Measurements from ENCODE around the gene IPCEF1.

The IPCEF1 gene

DNA sequence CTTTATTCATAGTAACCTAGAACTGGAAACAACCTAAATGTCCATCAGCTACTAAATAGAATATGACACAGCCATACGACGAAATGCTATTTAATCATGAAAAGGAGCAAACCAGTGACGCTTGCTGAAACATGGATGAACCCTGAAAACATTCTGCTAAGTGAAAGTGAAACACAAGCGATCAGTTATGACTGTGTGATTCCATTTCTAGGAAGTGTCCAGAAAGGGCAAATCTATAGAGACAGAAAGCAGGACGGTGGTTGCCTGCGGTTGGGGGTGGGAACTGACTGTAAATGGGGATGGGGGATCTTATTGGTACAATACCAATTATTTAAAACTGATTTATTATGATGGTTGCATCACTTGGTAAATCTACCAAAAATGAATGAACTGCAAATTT is 126.8 kb downstream of the IPCEF1 start:
- peak; percentile 16 for DNase-seq (ENCODE audit: extremely low read depth, insufficient read length)
- no peaks in the 10 kb centered on the region for H3K36me3 ChIP-seq (ENCODE audit: control insufficient read depth, insufficient read depth, low read length)
- H3K4me3 ChIP-seq (replicated peaks; ENCODE audit: low read depth, low read length) = peak overlapping the region; percentile 30
- TF ChIP-seq, protein P1, sequence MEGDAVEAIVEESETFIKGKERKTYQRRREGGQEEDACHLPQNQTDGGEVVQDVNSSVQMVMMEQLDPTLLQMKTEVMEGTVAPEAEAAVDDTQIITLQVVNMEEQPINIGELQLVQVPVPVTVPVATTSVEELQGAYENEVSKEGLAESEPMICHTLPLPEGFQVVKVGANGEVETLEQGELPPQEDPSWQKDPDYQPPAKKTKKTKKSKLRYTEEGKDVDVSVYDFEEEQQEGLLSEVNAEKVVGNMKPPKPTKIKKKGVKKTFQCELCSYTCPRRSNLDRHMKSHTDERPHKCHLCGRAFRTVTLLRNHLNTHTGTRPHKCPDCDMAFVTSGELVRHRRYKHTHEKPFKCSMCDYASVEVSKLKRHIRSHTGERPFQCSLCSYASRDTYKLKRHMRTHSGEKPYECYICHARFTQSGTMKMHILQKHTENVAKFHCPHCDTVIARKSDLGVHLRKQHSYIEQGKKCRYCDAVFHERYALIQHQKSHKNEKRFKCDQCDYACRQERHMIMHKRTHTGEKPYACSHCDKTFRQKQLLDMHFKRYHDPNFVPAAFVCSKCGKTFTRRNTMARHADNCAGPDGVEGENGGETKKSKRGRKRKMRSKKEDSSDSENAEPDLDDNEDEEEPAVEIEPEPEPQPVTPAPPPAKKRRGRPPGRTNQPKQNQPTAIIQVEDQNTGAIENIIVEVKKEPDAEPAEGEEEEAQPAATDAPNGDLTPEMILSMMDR (IDR thresholded peaks at IDR 0.05; ENCODE audit: insufficient read depth, low read length, poor library complexity, severe bottlenecking) = no peak
- no peaks in the 10 kb centered on the region for H3K27me3 ChIP-seq (replicated peaks; ENCODE audit: control insufficient read depth, insufficient read depth, low read length)

DNA sequence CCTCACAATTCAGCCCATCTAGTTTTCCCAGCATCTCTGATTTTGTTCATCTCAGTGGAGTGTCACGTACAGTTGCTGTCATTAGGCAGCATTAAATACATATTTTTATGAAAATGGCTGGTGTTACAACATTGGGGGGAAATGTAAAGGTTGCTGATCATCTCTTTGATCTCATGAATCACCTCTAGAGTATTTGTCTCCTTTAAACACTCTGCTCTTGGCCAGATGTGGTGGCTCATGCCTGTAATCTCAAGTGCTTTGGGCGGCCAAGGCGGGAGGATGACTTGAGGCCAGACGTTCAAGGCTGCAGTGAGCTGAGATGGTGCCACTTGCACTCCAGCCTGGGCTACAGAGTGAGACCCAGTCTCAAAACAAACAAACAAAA is 128.1 kb downstream of the IPCEF1 start:
- Histone ChIP-seq H3K27me3 (replicated peaks; ENCODE audit: control insufficient read depth, insufficient read depth, low read length) (no peaks in the 10 kb centered on the region), H3K36me3 (ENCODE audit: control insufficient read depth, insufficient read depth, low read length) (no peaks in the 10 kb centered on the region), H3K4me3 (replicated peaks; ENCODE audit: low read depth, low read length) (no peak overlapping the region)
- TF ChIP-seq, protein P1 (IDR thresholded peaks at IDR 0.05; ENCODE audit: insufficient read depth, low read length, poor library complexity, severe bottlenecking) = no peak
- DNase-seq (ENCODE audit: extremely low read depth, insufficient read length) = no peak

GRCh38 chr6:154227862-154228520 is 128.6 kb downstream of the IPCEF1 start:
- no peaks in the 10 kb centered on the region for H3K27me3 ChIP-seq (replicated peaks; ENCODE audit: control insufficient read depth, insufficient read depth, low read length)
- TF ChIP-seq, protein P1 (IDR thresholded peaks at IDR 0.05; ENCODE audit: insufficient read depth, low read length, poor library complexity, severe bottlenecking) = no peak
- DNase-seq (ENCODE audit: extremely low read depth, insufficient read length) = no peak
- no peaks in the 10 kb centered on the region for H3K36me3 ChIP-seq (ENCODE audit: control insufficient read depth, insufficient read depth, low read length)
- H3K4me3 ChIP-seq (replicated peaks; ENCODE audit: low read depth, low read length) = no peak overlapping the region

GRCh38 chr6:154226461-154226860 is 130.1 kb downstream of the IPCEF1 start:
- TF ChIP-seq, protein P1 (IDR thresholded peaks at IDR 0.05; ENCODE audit: insufficient read depth, low read length, poor library complexity, severe bottlenecking) = no peak
- no peak for DNase-seq (ENCODE audit: extremely low read depth, insufficient read length)
- H3K4me3 ChIP-seq (replicated peaks; ENCODE audit: low read depth, low read length) = no peak overlapping the region
- H3K36me3 ChIP-seq (ENCODE audit: control insufficient read depth, insufficient read depth, low read length) = no peaks in the 10 kb centered on the region; the same call in none of the 2 replicates
- no peaks in the 10 kb centered on the region for H3K27me3 ChIP-seq (replicated peaks; ENCODE audit: control insufficient read depth, insufficient read depth, low read length)

- H3K36me3 ChIP-seq (ENCODE audit: control insufficient read depth, insufficient read depth, low read length) = no peaks in the 10 kb centered on the region; the same call in none of the 2 replicates
- H3K27me3 ChIP-seq (replicated peaks; ENCODE audit: control insufficient read depth, insufficient read depth, low read length) = no peaks in the 10 kb centered on the region
- TF ChIP-seq, protein P1 (IDR thresholded peaks at IDR 0.05; ENCODE audit: insufficient read depth, low read length, poor library complexity, severe bottlenecking) = no peak
- no peak overlapping the region for H3K4me3 ChIP-seq (replicated peaks; ENCODE audit: low read depth, low read length)
- no peak for DNase-seq (ENCODE audit: extremely low read depth, insufficient read length)
These were observed 133.3 kb downstream of the IPCEF1 start for GRCh38 chr6:154223296-154223695.

DNA sequence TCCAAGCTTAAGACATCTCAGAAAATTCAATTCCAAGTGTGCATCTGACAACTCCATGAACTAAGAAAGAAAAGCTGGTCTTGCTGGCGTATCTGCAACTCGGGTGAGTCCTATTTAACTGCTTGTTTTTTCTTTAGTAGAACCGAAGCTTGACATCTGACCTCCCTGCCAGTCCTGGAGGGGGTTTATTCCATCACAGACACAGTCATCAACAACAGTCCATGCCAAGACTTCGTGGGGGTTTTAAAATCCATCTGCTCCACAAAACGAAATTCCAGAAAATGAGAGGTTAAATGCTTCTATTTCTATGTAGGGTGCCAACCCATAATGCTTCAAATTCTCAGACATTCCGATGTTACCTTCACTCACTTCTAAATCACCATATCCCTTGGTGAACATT is 133.9 kb downstream of the IPCEF1 start:
- H3K4me3 ChIP-seq (replicated peaks; ENCODE audit: low read depth, low read length) = no peak overlapping the region
- H3K27me3 ChIP-seq (replicated peaks; ENCODE audit: control insufficient read depth, insufficient read depth, low read length) = no peaks in the 10 kb centered on the region
- H3K36me3 ChIP-seq (ENCODE audit: control insufficient read depth, insufficient read depth, low read length) = no peaks in the 10 kb centered on the region; the same call in none of the 2 replicates
- TF ChIP-seq, protein P1 (IDR thresholded peaks at IDR 0.05; ENCODE audit: insufficient read depth, low read length, poor library complexity, severe bottlenecking) = no peak
- DNase-seq (ENCODE audit: extremely low read depth, insufficient read length) = no peak

Data from GM06990 (cell line).